H1 (cell line): Measurements from ENCODE around the gene PPIL4. TPM values are rescaled to one million over a fixed set of nuclear protein-coding genes. Genes with fewer than 3 reads are reported as not detected.

ENCODE experiments used
- EGR1 ChIP-seq: IDR thresholded peaks from 2 replicates; pipeline ENCODE4 v1.6.1; 2011; ENCODE audit warnings: low read depth, low read length, borderline replicate concordance
- JUND ChIP-seq: IDR thresholded peaks from 2 replicates; pipeline ENCODE4 v1.6.1; 2011; ENCODE audit warnings: mild to moderate bottlenecking, improper control_type of control experiment, low read length
- MAFK ChIP-seq: IDR thresholded peaks from 2 replicates; pipeline ENCODE4 v1.6.1; 2012; ENCODE audit warnings: low read depth, mild to moderate bottlenecking, improper control_type of control experiment, low read length
- POU5F1 ChIP-seq: IDR thresholded peaks from 2 replicates; pipeline ENCODE4 v1.6.1; 2011; ENCODE audit warnings: low read depth, mild to moderate bottlenecking, low read length, moderate library complexity
- TAF7 ChIP-seq: optimal IDR thresholded peaks from 2 replicates; pipeline ENCODE3; 2011; ENCODE audit warnings: low read depth, mild to moderate bottlenecking, inconsistent platforms, low read length, moderate library complexity, borderline replicate concordance
- polyA plus RNA-seq, 7 experiments: library from polyadenylated mRNA; depleted of rRNA in 3 of 7; stranded (reverse) in 5 of 7; unstranded in 2 of 7; fragments of >200 nt in 5 of 7; fragments of 200-250 nt in 2 of 7; gene quantifications; 1 replicate in 5 of 7; 2 replicates in 1 of 7; 4 replicates in 1 of 7; pipeline versions ENCODE4 v1.2.1 to v1.2.3, GENCODE V29; 2011 to 2013; ENCODE audit warnings: missing spikeins in 2 of 7, mixed read lengths in 2 of 7
- total RNA-seq: library from RNA; stranded (reverse); fragmentation: NEBNext Ultra II Directional; extraction: Animal tissue kit (Norgen Biotek cat#: 25700); gene quantifications from 2 replicates; pipeline ENCODE4 v1.2.1, GENCODE V29; 2021
- TF ChIP-seq, protein P1 (sequence below): IDR thresholded peaks from 2 replicates; pipeline ENCODE4 v1.6.1; 2012; ENCODE audit warnings: inconsistent platforms

Gene PPIL4
- total and polyA plus RNA-seq, 2 of the 8 experiments (the other 6 are each of a cell fraction or from before 2014, with no cell fraction given), result 2.0 to 33.2 TPM

DNA sequence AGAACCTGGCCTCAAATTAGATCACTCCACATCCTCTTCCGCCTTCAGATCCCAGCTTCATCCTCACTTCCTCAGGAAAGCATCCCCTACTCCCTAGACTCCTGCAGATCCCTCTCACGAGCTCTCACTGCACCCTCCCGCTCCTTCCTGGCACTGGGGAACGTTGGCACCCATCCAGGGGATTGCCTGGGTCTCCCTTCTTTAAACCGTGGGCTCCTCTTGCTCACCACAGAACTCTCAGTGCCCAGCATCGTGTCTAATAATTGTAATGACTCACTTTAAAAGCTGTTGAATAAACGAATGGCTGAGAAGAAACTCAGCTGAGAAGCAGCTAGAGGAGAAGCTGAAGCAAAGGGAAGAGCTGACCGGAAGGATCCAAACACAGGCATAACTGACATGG is 81.4 kb downstream of the PPIL4 start (continued):
- TF ChIP-seq JUND (no peak), POU5F1 (no peak), MAFK (no peak), TAF7 (no peak), EGR1 (no peak)
- TF ChIP-seq, protein P1, sequence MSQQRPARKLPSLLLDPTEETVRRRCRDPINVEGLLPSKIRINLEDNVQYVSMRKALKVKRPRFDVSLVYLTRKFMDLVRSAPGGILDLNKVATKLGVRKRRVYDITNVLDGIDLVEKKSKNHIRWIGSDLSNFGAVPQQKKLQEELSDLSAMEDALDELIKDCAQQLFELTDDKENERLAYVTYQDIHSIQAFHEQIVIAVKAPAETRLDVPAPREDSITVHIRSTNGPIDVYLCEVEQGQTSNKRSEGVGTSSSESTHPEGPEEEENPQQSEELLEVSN, result no peak
